K562 (cell line): ENCODE measurements around the gene TJP3. TPM values are rescaled to one million over a fixed set of nuclear protein-coding genes. Genes with fewer than 3 reads are reported as not detected.

Source experiments
- CTBP1 ChIP-seq: fragments of 450-650 bp; IDR thresholded peaks from 2 replicates; pipeline ENCODE4 v1.6.1; 2016; ENCODE audit warnings: borderline replicate concordance
- ESRRB ChIP-seq: fragments of 250-450 bp; sonication (Bioruptor Pico); IDR thresholded peaks from 2 replicates; pipeline ENCODE4 v1.5.0; 2020; ENCODE audit warnings: mild to moderate bottlenecking, moderate library complexity, borderline replicate concordance
- GMEB1 ChIP-seq: fragments of 250-450 bp; sonication (Bioruptor Pico); IDR thresholded peaks from 2 replicates; pipeline ENCODE4 v1.4.0; 2020; ENCODE audit warnings: mild to moderate bottlenecking
- MAZ ChIP-seq, 2 experiments: fragments of 450-650 bp in 1 of 2; sonication (generic) in 1 of 2; formaldehyde crosslinking; IDR thresholded peaks in 1 of 2; conservative IDR thresholded peaks in 1 of 2; 2 replicates each; pipeline versions ENCODE4 v1.4.0 to v1.5.0; 2020; ENCODE audit warnings: mild to moderate bottlenecking in 1 of 2, missing genetic modification reagents in 1 of 2
- MTA1 ChIP-seq: fragments of 450-650 bp; IDR thresholded peaks from 2 replicates; pipeline ENCODE4 v1.6.1; 2017; ENCODE audit warnings: borderline replicate concordance
- PPARD ChIP-seq: fragments of 250-450 bp; sonication (Bioruptor Pico); IDR thresholded peaks from 2 replicates; pipeline ENCODE4 v1.8.0; 2022; ENCODE audit warnings: inconsistent platforms, mild to moderate bottlenecking, moderate library complexity
- PRPF4 ChIP-seq: fragments of 200-400 bp; formaldehyde crosslinking; IDR thresholded peaks from one replicate; pipeline ENCODE4 v1.6.1; 2017; ENCODE audit warnings: low read length, low read depth, mild to moderate bottlenecking; ENCODE audit not compliant: insufficient read depth, poor library complexity, severe bottlenecking
- REST ChIP-seq, 2 experiments: fragments of 450-650 bp; formaldehyde crosslinking in 1 of 2; IDR thresholded peaks; 2 replicates each; pipeline versions ENCODE4 v1.4.0 to v1.6.1; 2014 to 2020; ENCODE audit warnings: mild to moderate bottlenecking in 2 of 2, borderline replicate concordance in 1 of 2, low read depth in 1 of 2
- SP2 ChIP-seq: IDR thresholded peaks from 2 replicates; pipeline ENCODE4 v1.6.1; 2011; ENCODE audit warnings: mild to moderate bottlenecking, low read depth, low read length, moderate library complexity; ENCODE audit not compliant: poor library complexity, severe bottlenecking; ENCODE audit errors: extremely low read depth
- SUPT5H ChIP-seq: fragments of 450-650 bp; IDR thresholded peaks from 2 replicates; pipeline ENCODE4 v1.6.1; 2016
- ZNF512 ChIP-seq: IDR thresholded peaks from 2 replicates; pipeline ENCODE4 v1.6.1; 2016; ENCODE audit warnings: missing genetic modification characterization, missing compliant biosample characterization
- ZNF586 ChIP-seq: fragments of 450-650 bp; formaldehyde crosslinking; conservative IDR thresholded peaks from 2 replicates; pipeline ENCODE4 v1.4.0; 2020; ENCODE audit warnings: mild to moderate bottlenecking, moderate library complexity
- polyA plus RNA-seq, 8 experiments: library from polyadenylated mRNA; depleted of rRNA in 4 of 8; stranded (reverse) in 5 of 8; unstranded in 3 of 8; fragments of >200 nt; fragmentation: Nextera tagmentation in 2 of 8; fragmentation: Illumina TruSeq in 1 of 8; extraction: Ambion mirVana in 2 of 8; extraction: Trizol in 1 of 8; gene quantifications; 2 replicates each; pipeline versions ENCODE4 v1.2.1 to v1.2.3, GENCODE V29; 2011 to 2014; ENCODE audit warnings: inconsistent platforms in 1 of 8, missing spikeins in 1 of 8
- total RNA-seq, 7 experiments: library from RNA; depleted of rRNA in 6 of 7; stranded (reverse); fragments of >200 nt in 6 of 7; fragmentation: Illumina TruSeq in 2 of 7; extraction: Trizol in 2 of 7; gene quantifications; 2 replicates each; pipeline versions ENCODE4 v1.2.1 to v1.2.3, GENCODE V29; 2011 to 2021; ENCODE audit warnings: low replicate concordance in 1 of 7

Gene TJP3
- total and polyA plus RNA-seq, 9 of the 15 experiments (the other 6 are each of a cell fraction or from before 2014, with no cell fraction given) = 0.11 to 2.4 (median 0.57) TPM; not detected in 1

- TF ChIP-seq MTA1 = no peak
- TF ChIP-seq SUPT5H = no peak
- no peak for TF ChIP-seq ZNF586
- no peak for TF ChIP-seq SP2
- no peak for TF ChIP-seq GMEB1 (CRISPR knock-in tag)
- TF ChIP-seq REST (IDR thresholded peaks at IDR 0.05; ENCODE audit: borderline replicate concordance) = peak; percentile 86
- no peak for TF ChIP-seq REST (CRISPR knock-in tag; IDR thresholded peaks at IDR 0.05; ENCODE audit: low read depth)
- TF ChIP-seq CTBP1 = no peak
- TF ChIP-seq MAZ (CRISPR knock-in tag; conservative IDR thresholded peaks at IDR 0.05 in 1 of 2, IDR thresholded peaks at IDR 0.05 in 1 of 2) = peak; percentile 59 to 71; a peak in 3 of 4 replicates
- no peak for TF ChIP-seq PRPF4
- no peak for TF ChIP-seq ZNF512 (tag)
- TF ChIP-seq ESRRB (CRISPR knock-in tag) = no peak
- no peak for TF ChIP-seq PPARD (CRISPR knock-in tag)
Measured at GRCh38 chr19:3665681-3666544, 42.3 kb upstream of the TJP3 start (continued).
